GM12878 (cell line): ENCODE measurements around the gene ZNF284.
"Not testable (repeated sequence)": the region's sequence is repeated elsewhere in the genome, so short reads cannot be mapped to it uniquely, and the experiment has no call there.

Source experiments
- ATF2 ChIP-seq: IDR thresholded peaks from 2 replicates; pipeline ENCODE4 v1.6.1; 2012; ENCODE audit warnings: low read length, inconsistent platforms
- CREB1 ChIP-seq: IDR thresholded peaks from 2 replicates; pipeline ENCODE4 v1.6.1; 2012; ENCODE audit warnings: low read depth, mild to moderate bottlenecking, inconsistent platforms
- EZH2 ChIP-seq: IDR thresholded peaks from 2 replicates; pipeline ENCODE4 v1.6.1; 2012; ENCODE audit warnings: low read depth, mild to moderate bottlenecking, control low read depth, inconsistent platforms, low read length, borderline replicate concordance; ENCODE audit not compliant: control insufficient read depth
- NFXL1 ChIP-seq: fragments of 450-650 bp; IDR thresholded peaks from 2 replicates; pipeline ENCODE4 v1.6.1; 2017; ENCODE audit warnings: antibody characterized with exemption, mild to moderate bottlenecking, borderline replicate concordance
- NRF1 ChIP-seq: conservative IDR thresholded peaks from 2 replicates; pipeline ENCODE4 v1.6.1; 2011; ENCODE audit warnings: mild to moderate bottlenecking, low read depth, low read length, improper control_type of control experiment
- PBX3 ChIP-seq: IDR thresholded peaks from 2 replicates; pipeline ENCODE4 v1.6.1; 2011; ENCODE audit warnings: mild to moderate bottlenecking, low read depth, low read length, moderate library complexity; ENCODE audit not compliant: insufficient replicate concordance
- POLR2A ChIP-seq: IDR thresholded peaks from 2 replicates; pipeline ENCODE4 v1.6.1; 2011; ENCODE audit warnings: low read depth, mild to moderate bottlenecking, low read length
- RAD21 ChIP-seq: IDR thresholded peaks from 2 replicates; pipeline ENCODE4 v1.6.1; 2011; ENCODE audit warnings: mild to moderate bottlenecking, low read depth, low read length, moderate library complexity; ENCODE audit not compliant: insufficient read depth
- RCOR1 ChIP-seq: conservative IDR thresholded peaks from 2 replicates; pipeline ENCODE4 v1.6.1; 2012; ENCODE audit warnings: low read depth, low read length, improper control_type of control experiment
- REST ChIP-seq: IDR thresholded peaks from 2 replicates; pipeline ENCODE4 v1.6.1; 2012; ENCODE audit warnings: mild to moderate bottlenecking, low read depth, low read length
- STAT3 ChIP-seq: IDR thresholded peaks from 2 replicates; pipeline ENCODE4 v1.6.1; 2011; ENCODE audit warnings: low read depth, low read length, improper control_type of control experiment
- TBL1XR1 ChIP-seq: IDR thresholded peaks from 2 replicates; pipeline ENCODE4 v1.6.1; 2012; ENCODE audit warnings: low read depth, low read length, improper control_type of control experiment
- TF ChIP-seq, protein P1 (sequence below), 3 experiments: IDR thresholded peaks in 2 of 3; conservative IDR thresholded peaks in 1 of 3; 2 replicates each; pipeline ENCODE4 v1.5.1; 2011; ENCODE audit warnings: low read depth in 3 of 3, low read length in 3 of 3, mild to moderate bottlenecking in 3 of 3, control low read depth in 2 of 3, moderate library complexity in 2 of 3, inconsistent platforms in 1 of 3, mixed read lengths in 1 of 3; ENCODE audit not compliant: control insufficient read depth in 2 of 3, insufficient read depth in 1 of 3; ENCODE audit errors: extremely low read depth in 1 of 3
- TF ChIP-seq, protein P2 (sequence below): fragments of 450-650 bp; IDR thresholded peaks from 2 replicates; pipeline ENCODE4 v1.6.1; 2017; ENCODE audit warnings: low read depth, mild to moderate bottlenecking, moderate library complexity

DNA sequence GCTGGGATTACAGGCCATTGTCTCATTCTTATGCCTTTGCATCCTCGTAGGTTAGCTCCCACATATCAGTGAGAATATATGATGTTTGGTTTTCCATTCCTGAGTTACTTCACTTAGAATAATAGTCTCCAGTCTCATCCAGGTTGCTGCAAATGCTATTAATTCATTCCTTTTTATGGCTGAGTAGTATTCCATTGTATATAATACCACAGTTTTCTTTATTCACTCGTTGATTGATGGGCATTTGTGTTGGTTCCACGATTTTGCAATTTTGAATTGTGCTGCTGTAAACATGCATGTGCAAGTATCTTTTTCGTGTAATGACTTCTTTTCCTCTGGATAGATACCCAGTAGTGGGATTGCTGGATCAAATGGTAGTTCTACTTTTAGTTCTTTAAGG lies 49.2 kb downstream of the ZNF284 start:
- not testable (repeated sequence) for TF ChIP-seq REST, NFXL1, NRF1, EZH2, STAT3, POLR2A, PBX3, CREB1, RCOR1, TBL1XR1, ATF2, RAD21
- TF ChIP-seq, protein P1, sequence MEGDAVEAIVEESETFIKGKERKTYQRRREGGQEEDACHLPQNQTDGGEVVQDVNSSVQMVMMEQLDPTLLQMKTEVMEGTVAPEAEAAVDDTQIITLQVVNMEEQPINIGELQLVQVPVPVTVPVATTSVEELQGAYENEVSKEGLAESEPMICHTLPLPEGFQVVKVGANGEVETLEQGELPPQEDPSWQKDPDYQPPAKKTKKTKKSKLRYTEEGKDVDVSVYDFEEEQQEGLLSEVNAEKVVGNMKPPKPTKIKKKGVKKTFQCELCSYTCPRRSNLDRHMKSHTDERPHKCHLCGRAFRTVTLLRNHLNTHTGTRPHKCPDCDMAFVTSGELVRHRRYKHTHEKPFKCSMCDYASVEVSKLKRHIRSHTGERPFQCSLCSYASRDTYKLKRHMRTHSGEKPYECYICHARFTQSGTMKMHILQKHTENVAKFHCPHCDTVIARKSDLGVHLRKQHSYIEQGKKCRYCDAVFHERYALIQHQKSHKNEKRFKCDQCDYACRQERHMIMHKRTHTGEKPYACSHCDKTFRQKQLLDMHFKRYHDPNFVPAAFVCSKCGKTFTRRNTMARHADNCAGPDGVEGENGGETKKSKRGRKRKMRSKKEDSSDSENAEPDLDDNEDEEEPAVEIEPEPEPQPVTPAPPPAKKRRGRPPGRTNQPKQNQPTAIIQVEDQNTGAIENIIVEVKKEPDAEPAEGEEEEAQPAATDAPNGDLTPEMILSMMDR (IDR thresholded peaks at IDR 0.05 in 2 of 3, conservative IDR thresholded peaks at IDR 0.05 in 1 of 3; ENCODE audit: control insufficient read depth in 2 of 3, extremely low read depth in 1 of 3, insufficient read depth in 1 of 3, low read depth in 3 of 3, low read length in 3 of 3) = not testable (repeated sequence)
- TF ChIP-seq, protein P2, sequence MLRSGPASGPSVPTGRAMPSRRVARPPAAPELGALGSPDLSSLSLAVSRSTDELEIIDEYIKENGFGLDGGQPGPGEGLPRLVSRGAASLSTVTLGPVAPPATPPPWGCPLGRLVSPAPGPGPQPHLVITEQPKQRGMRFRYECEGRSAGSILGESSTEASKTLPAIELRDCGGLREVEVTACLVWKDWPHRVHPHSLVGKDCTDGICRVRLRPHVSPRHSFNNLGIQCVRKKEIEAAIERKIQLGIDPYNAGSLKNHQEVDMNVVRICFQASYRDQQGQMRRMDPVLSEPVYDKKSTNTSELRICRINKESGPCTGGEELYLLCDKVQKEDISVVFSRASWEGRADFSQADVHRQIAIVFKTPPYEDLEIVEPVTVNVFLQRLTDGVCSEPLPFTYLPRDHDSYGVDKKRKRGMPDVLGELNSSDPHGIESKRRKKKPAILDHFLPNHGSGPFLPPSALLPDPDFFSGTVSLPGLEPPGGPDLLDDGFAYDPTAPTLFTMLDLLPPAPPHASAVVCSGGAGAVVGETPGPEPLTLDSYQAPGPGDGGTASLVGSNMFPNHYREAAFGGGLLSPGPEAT = not testable (repeated sequence)
